Stimulated activated CD8-positive, alpha-beta memory T cell treated with anti-CD3 and anti-CD28 coated beads, Interleukin-12 subunit alpha, Interleukin-12 subunit beta, amount 100 ng/mL, for 1 hour (primary cell): ENCODE data around the gene TNFRSF18.

Source experiments
- DNase-seq: peaks from one replicate; pipeline ENCODE4 v3.0.0-alpha.2; 2020; ENCODE audit warnings: low read depth

TNFRSF18 gene

DNA sequence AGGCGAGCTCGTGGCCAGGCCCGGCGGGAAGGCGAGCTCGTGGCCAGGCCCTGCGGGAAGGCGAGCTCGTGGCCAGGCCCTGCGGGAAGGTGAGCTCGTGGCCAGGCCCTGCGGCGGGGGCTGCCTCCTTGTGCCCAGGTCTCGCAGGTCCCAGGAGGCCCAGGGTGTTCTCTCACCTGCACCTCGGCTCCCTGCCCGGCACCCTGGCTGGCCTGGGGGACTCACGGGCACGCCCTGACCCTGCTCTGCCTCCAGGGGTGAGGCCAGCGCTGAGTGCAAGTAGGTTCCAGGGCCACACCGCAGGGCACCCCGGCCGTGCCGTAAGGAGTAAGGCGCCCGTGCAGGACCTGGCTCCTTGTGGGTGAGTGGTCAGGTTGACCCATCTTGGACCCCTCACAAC, 21.0 kb upstream of the TNFRSF18 start:
- no peak for DNase-seq

DNA sequence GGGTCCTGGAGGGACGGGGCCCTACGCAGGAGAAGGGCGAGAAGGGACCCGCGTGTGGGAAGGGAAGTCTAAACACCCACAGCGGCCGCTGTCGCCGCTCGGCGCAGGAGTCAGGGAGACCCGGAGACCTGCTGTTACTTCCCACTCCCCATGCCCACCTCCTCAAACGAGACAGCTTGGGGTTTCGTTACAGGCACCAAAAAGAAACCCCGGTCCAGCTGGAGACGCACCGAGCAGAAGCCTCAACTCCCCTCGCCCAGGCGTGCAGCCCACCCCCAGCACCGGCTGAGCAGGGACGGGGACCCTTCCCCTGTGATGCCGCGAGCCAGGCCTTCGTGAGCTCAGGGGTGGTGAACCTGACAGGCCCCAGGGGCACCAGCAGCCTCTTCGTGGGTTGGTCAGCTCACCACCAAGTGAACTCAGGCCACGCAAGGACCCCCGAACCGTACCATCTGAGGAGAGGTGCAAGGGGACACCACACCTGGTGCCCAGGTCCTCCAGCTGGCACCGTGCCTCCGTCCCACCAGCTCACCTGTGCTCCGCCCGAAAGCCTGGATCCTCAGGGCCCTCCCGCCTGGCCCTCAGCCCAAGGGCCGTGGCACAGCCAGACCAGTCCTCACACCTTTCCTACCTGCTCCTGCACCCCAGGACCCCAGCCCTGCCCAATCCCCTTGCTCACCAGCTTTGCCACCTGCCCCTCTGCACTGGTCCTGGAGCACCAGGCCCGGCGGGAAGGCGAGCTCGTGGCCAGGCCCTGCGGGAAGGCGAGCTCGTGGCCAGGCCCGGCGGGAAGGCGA, 20.4 kb upstream of the TNFRSF18 start:
- DNase-seq: no peak

DNA sequence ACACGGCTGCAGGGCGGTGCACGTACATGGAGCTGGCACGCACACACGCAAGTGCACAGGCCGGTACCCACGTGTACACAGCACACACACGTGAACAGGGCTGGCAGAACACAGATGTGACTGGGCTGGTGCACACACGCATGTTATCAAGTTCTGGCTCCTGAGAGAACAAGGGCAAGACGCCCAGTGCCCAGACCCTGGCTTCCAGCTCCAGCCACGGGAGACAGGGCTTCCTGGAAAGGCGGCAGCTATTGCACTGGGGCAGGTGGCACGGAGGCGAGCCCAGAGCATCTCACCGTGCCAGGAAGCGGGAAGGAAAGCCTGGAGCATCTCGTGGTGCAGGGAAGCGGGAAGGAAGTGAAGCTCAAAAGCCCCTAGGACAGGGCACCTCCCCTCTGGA, 19.5 kb upstream of the TNFRSF18 start:
- no peak for DNase-seq

DNA sequence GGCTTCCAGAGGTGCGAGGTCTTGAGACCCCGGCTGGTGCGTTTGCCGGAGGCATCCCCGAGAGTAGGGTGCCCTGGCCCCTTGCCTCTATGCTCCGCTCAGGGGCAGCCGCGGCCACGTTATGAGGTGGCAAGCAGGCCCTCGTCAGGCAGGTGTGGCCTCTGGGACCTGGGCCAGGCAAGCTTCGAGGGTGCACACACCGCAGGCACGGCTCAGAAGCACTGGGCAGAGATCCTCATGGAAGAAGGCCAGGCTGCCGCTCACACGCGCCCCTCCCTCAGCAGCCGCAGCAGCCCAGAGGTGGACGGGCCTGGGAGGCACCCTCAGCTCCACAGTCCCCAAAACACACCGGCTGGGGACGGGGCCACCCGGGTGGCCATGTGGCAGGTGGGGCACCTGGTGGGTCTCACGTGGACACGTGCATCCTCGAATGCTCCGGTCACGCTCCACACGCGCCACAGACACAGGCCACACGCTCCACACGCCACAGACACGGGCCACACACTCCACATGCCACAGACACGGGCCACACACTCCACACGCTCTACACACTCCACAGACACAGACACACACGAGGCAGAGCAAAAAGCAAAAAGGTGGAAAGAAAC, 18.9 kb upstream of the TNFRSF18 start:
- no peak for DNase-seq

DNA sequence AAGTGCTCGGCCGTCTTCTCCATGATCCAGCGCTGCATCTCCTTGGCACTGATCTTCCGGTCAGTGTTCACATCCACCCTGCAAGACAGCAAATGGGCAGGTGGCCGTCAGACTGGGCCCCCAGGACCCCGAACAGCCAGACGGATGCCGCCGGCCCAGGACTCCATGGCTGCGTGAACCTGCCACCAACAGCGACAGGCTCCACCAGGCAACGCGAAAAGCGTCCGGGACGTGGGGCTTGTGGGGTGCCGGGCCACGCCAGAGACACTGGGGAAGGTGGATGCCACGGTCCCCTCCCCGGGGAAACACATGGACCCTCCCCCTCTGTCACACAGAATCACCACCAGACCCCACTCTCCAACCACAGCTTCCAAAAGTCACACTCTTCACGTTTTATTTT, 17.5 kb upstream of the TNFRSF18 start:
- DNase-seq: no peak

DNA sequence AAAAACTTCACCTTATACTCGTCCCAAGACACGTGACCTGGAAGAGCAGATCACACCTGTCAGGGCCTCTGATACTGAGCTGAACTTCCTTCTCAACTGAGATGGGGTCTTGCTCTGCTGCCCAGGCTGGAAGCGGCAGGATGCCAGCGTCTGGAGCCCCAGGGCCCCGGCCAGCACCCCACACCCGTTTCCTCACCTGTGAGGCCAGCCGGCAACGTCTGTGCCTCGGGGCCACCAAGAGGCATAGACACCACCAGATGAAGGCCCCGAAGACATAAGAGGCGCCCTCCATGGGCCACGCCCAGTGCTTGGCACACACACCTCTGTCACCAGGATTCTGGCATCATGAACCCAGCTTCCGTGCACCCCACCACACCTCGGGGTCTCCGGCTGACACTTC, 16.9 kb upstream of the TNFRSF18 start:
- DNase-seq: no peak

DNA sequence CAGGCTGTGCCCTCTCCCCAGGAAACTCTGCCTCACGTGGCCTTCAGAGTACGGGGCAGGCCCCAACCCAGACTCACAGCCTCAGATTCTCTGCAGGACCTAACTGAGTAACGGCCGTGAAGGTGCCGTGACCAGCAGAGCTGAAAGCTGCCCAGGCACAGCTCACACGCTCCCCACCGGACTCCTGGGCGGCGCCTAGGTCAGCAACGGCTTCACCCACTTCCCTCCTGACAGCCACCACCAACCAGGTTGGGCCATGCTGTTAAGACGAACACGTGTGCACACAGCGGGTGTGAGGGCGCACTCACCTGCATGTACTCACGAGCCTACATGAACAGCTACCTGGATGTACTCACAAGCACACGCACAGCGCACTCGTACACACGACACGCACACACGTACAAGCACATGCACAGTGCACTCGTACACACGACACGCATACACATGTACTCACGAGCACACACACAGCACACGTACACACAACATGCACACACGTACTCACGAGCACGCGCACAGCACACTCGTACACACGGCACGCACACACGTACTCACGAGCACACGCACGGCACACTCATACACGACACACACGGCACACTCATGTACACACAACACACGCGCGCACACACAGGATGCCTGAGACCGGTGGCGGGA, 16.3 kb upstream of the TNFRSF18 start:
- no peak for DNase-seq

DNA sequence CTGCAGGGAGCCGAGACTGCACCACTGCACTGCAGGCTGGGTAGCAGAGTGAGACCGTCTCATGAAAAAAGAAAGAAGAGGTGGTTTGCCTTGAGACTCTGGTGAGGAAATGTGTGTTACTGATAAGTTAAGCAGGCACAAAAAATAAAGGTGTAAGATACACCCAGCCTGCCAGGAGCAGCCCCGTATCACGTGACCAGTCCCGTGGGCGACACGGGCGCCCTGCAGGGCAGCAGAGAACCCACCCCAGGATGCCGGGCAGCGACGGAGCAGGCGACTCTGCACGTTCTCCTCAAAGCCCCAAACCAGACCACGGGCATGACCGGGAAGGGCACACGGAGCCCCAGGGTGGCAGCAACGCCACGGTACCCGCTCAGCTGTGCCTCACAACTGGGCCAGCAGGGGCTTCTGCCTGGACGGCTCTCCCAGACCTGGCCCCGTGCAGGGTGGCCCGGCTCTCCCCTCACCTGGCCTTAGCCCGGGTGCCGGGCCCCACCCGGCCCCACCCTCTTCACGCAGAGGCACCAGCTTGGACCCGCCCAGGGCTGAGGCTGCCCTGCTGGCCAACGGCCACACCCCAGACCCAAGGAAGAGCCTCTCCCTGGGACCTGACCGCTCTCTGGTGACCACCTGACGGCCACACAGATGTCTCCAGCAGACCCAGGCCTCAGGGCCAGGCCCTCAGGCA, 15.6 kb upstream of the TNFRSF18 start:
- DNase-seq: no peak

DNA sequence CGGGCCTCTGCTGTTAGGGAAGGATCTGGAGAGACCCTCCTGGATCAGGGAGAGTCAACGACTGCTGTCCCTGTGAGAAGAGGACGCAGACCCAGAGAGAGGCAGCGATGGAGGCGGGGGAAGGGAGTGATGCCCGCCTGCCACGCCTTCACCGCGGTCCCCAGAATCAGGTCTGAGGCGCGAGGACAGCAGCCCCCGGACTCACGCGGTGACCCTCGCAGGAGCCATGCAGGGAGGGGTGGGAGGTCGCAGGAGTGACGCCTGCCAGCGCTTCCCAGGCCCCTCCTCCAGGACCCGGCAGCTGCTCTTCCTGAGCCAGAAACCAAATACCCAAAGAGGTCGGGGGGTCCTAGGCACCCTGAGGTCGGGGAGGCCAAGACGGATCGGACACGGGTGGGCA, 13.8 kb upstream of the TNFRSF18 start:
- no peak for DNase-seq

DNA sequence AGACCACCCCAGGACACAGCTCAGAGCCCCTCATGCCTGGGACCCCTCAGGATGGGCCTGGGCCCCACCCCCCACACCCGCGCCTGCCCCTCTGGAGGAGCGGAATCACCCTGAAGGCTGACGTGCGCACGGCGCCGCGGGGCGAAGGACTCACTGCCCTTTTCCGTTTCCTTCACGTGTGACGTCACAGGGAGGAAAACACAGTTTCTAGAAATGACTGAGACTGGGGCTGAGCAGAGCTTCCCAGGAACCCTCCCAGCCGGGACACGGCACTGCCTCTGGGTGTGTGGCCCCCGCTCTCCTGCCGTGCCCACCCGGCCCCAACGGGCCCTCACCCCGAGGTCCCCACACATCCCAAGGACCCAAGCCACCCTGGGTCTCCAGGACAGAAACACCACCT, 12.9 kb upstream of the TNFRSF18 start:
- DNase-seq: no peak

DNA sequence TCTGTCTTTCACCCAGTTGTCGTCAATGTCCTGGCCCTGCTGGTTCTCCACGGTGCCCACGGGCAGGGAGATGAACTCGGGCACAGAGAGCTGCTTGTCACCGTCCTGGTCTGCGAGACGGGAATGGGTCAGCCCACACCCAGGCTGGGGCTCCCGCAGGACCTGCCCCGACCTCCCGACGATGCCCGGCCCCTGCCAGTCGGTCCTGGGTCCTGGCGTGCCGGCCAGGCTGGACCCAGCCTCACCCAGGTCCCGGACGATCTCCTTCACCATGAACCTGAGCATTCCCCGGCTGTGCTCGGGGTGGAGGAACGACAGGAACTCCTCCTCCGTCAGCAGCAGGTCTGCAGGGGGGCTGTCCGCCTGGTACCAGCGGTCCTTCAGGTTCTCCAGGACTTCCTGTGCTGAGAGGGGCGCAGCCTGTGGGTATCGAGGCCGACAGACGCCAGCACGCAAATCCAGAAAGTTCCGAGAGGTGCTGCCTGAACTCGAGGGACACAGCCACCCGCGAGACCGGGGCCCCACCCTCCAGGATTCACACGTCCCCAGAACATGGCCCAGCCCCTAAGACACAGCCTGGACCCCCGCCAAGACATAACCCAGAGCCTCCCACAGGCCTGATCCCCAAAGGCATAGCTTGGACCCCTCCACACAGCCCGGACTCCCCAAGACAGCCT, 12.3 kb upstream of the TNFRSF18 start:
- no peak for DNase-seq

DNA sequence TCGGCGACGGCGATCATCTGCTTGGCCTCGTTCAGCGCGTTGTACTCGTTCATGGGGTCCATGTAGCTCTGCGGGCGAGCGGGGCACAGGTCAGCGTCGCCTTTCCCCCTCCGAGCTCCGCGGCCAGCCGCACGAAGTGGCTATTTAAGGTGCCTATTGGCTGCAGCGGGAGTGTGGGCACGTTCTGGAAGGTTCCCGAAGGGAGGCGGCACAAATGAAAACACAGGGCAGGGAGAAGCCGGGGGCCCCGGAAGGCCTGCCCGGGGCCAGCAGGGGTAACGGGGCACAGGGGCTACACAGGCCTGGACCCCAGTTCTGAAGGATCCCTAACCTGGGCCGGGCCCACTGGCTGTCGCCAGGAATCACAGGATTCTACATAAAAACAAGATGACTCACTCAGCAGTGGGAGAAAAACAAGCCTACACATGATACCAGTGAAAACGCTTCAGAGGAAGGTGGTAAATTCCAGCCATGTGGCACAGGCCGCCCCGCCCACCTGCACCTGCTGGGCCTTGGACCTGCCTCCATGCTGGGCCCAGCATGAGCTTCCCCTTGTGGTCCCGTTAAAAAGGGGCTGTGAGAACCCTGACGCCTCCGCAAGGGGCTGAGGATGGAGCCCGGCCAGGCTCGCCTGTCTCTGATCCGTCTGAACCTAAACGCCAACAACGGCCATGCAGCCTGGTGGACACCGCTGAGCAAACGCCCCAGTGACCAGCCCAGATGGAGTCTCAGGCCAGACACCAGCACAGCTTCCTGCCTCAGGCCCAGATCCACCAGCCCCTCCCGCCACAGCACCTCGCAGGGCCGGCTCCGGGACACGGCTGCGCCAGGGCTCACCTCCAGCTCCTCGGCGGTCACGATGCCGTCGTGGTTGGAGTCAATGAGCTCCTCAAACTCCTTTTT, 11.5 kb upstream of the TNFRSF18 start:
- DNase-seq: no peak

DNA sequence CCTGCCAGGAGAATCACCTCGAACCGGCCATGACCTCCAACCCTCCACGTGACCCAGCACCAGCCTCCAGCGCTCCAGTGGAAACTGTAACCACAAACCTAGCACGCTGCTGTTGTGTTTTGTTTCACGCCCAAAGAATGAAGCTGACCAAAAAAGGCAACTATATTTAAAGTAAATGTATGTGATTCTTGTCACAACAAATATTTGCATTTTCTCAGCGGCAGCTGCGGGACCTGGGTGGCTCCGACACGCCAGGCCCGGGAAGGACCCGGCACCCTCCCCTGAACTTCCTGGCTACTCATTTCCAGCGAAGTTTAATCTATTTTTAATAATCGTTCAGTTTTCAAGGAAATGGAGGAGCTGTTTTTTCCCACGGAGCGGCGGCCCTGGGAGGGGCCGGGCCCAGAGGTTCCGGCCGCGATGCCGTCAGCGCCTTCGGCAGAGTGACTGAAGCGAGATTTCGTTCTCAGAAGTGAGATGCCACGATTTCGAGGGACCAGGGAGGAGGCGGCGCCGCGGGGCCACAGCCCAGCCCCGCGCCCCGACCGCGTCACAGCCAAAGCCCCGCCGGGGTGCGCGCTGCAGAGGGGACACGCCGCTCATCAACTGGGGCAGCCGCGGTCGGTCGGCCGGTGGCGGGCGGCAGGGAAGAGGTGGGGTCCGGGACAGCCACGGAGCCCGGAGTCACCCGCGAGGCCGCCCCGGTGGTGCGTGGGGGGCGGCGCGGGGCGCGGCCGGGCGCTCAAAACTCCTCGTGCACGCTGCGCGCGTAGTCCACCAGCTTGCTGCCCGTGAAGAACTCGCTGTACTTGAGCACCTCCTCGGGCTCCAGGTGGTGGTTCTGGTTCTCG, 10.6 kb upstream of the TNFRSF18 start:
- DNase-seq: no peak

DNA sequence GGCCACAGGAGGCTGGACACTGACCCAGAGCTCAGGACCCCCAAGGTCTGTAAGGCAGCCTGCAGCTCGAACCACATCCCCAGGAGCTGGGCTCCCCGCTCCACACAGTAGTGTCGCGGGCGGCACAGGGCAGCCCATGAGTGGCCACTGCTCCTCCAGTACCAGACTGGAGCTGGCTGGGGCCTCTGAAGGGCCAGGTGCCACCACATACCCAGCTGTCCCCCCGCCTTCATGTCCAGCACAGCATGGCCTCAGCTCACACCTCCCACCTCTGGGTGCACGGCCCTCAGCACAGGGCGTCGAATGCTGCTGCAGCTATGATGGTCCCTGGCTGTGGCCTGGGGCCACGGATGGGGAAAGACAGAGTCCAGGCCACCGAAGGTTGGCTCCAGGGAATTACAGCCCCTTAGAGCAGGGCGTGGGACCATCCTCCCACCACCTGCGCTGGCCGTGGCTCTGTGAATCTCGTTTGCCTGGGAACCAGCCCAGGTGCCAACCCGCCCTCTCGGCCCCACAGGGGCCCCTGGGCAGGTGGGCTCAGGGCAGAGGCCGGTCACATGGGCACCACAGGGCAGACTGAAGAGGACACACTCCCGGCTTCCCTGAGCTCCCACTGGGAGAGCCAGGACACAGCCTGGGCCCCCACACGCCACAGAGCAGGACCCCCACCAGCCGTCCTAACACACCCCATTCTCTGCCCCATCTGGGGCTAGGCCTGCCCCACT, 9.7 kb upstream of the TNFRSF18 start:
- no peak for DNase-seq

DNA sequence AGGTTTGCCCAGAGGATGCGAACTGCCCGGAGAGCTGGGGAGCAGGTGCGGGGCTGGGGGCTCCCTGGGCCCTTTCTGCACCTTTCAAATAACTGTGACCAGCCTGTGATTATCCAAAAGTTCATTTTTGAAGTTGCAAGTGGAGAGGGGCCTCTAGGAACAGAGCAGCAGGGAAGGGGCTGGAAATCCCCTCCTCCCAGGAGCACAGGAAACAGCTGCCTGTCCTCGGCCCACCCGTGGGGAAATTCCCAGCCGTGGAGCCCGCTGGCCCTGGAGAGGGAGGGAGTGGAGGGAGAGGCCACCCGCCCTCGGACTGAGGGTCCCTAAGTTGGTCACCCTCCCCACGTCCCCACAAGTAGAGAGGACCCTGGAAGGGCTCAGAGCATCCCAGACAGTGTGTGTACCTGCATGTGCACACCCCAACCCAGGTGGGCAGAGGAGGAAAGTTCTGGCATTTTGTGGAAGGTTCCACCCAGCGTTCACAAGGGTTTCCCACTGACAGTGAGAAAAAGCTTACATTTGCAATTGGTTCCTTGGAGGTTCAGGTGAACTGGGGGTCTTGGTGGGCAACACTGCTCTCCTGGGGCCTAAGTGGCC, 8.8 kb upstream of the TNFRSF18 start:
- DNase-seq: no peak

DNA sequence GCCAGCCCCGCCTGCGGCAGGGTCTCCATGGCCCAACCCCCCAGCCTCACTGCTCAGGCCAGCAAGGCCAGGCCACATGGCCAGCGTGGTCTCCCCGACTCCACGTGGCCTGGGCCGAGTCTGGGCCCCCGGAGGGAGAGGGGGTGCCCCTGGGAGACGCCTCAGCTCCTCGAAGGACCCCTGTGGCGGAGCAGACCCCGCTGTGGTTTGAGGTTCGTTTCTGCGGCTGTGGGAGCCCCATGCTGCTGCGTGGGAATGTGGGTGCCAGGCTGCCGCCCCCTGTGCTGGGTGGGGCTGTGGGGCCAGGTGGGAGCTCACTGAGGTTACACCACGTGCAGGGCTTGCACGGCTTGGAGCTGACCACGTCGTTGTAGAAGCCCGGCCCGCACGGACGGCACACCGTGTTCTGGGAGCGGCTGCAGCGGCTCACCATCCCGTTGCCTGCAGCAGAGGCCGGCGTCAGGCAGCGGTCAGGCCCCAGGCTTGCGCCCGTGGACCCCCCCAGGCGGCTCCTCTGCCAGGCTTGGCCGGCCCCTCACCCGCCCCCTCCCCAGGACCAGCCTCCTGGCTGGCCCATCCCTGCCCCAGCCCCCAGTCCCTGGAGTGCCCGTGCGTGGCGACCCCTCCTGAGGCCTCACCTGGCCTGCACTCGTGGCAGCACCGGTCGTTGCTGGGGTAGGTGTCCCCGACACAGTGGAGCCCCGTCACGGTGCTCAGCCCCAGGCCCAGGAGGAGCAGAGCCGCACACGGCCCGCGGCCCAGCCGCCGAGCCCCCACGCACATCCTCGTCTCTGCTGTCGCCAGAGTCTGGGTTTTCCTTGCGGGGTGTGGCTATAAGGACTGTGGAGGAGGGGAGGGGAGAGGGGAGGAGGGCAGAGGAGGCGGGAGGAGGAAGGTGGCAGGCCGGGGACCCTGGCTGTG, 7.2 kb upstream of the TNFRSF18 start, which contains the start of gene TNFRSF4:
Gene TNFRSF4, minus strand, starts transcription at position 809 of the 921 bp plus-strand sequence. Its CDS starts 26 bp downstream, at position 783.
- DNase-seq: no peak

DNA sequence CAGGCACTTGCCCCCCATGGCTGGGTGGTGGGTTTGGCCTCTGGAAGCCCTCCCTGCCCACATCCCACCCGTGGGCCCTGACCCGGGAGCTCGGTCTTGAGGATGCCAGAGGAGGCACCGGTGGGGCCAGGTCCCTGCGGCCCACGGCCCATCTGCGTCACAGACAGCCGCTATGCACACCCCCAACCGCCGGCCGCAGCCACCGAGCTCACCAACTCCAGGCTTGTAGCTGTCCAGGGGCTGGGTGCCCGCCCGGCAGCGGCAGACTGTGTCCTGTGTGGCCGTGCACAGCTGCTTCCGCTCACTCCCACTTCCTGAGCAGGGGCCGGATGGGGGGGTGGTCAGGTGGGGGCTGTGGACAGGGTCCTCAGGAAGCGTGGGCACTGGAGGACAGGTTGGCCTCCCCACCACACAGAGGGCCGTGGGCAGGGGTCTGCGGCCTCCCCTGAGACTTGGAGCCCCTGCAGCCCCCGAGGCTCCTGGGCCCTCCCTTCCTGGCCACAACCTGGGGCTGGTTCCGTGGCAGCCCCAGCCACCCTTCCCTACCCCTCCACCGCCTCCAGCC, 6.5 kb upstream of the TNFRSF18 start:
- DNase-seq: no peak
